A549 (cell line): ENCODE results near the gene TRIO. TPM values are rescaled to one million over a fixed set of nuclear protein-coding genes. Genes with fewer than 3 reads are reported as not detected.

ENCODE experiments used
- ATAC-seq, 2 experiments: fragments of 200-7000 bp in 1 of 2; fragments of >200 bp in 1 of 2; cut with Nextera tagmentation in 1 of 2; cut with Tn5 transposase in 1 of 2; 3 replicates each; pipeline versions ENCODE4 v1.8.0 to v1.9.1; 2018 to 2020; ENCODE audit warnings: mild to moderate bottlenecking in 1 of 2, moderate library complexity in 1 of 2
- CTCF ChIA-PET: fragments of 300-600 bp; sonication (Branson Sonifier 250); formaldehyde crosslinking; extraction: SDS; loops from one replicate; lab custom pipeline; 2021; ENCODE audit warnings: antibody characterized with exemption, inconsistent platforms; lab: Yijun Ruan, JAX
- POLR2A ChIA-PET: fragments of 350-600 bp; formaldehyde crosslinking; extraction: SDS; loops from one replicate; lab custom pipeline; 2021; ENCODE audit warnings: antibody characterized with exemption, inconsistent platforms; lab: Yijun Ruan, JAX
- DNase-seq, 2 experiments: peaks; one replicate each; pipeline versions ENCODE4 v3.0.0 to v3.0.0-alpha.2; 2011 to 2016; ENCODE audit warnings: low read depth in 1 of 2, low spot score in 1 of 2
- FAIRE-seq: peaks from 2 replicates; lab custom pipeline; 2011; peaks lifted over from hg19 to GRCh38; lab: Jason Lieb, UNC
- H3K27ac ChIP-seq, 2 experiments: fragments of >200 bp; sonication (Bioruptor Twin); formaldehyde crosslinking; 3 replicates each; pipeline ENCODE4 v1.5.1; 2016 to 2017
- H3K4me1 ChIP-seq: fragments of >200 bp; sonication (Bioruptor Twin); formaldehyde crosslinking; 3 replicates; pipeline ENCODE4 v1.6.1; 2016
- H3K4me2 ChIP-seq: fragments of >200 bp; sonication (Bioruptor Twin); formaldehyde crosslinking; 3 replicates; pipeline ENCODE4 v1.6.1; 2016
- H3K4me3 ChIP-seq: fragments of >200 bp; sonication (Bioruptor Twin); formaldehyde crosslinking; 3 replicates; pipeline ENCODE4 v1.5.1; 2016
- H3K9me3 ChIP-seq: fragments of >200 bp; sonication (Bioruptor Twin); formaldehyde crosslinking; 3 replicates; pipeline ENCODE4 v1.6.1; 2016
- BCL3 ChIP-seq: fragments of >200 bp; sonication (Bioruptor Twin); formaldehyde crosslinking; IDR thresholded peaks from 3 replicates; pipeline ENCODE4 v1.6.1; 2016
- CEBPB ChIP-seq, 2 experiments: fragments of >200 bp in 1 of 2; sonication (Bioruptor Twin) in 1 of 2; formaldehyde crosslinking in 1 of 2; IDR thresholded peaks; 2 replicates each; pipeline ENCODE4 v1.6.1; 2012 to 2016
- CHD2 ChIP-seq: fragments of 150-350 bp; IDR thresholded peaks from 2 replicates; pipeline ENCODE4 v1.6.1; 2014; ENCODE audit warnings: low read length; ENCODE audit not compliant: partially characterized antibody
- CTCF ChIP-seq: fragments of >200 bp; sonication (Bioruptor Twin); formaldehyde crosslinking; IDR thresholded peaks from 3 replicates; pipeline ENCODE4 v1.5.1; 2016
- E2F6 ChIP-seq: IDR thresholded peaks from 2 replicates; pipeline ENCODE4 v1.6.1; 2012; ENCODE audit warnings: low read depth, borderline replicate concordance
- EHF ChIP-seq: fragments of 250-450 bp; sonication (Bioruptor Pico); IDR thresholded peaks from 2 replicates; pipeline ENCODE4 v1.5.0; 2020; ENCODE audit warnings: mild to moderate bottlenecking
- EHMT2 ChIP-seq: fragments of 200-600 bp; sonication (generic); IDR thresholded peaks from 2 replicates; pipeline ENCODE4 v1.6.1; 2016; ENCODE audit warnings: antibody characterized with exemption, low read depth, mild to moderate bottlenecking, moderate library complexity
- FOSB ChIP-seq: fragments of 250-450 bp; sonication (Bioruptor Pico); IDR thresholded peaks from 2 replicates; pipeline ENCODE4 v1.5.0; 2020; ENCODE audit warnings: mild to moderate bottlenecking, moderate library complexity
- GATA3 ChIP-seq: IDR thresholded peaks from 2 replicates; pipeline ENCODE4 v1.6.1; 2012; ENCODE audit warnings: borderline replicate concordance
- HDAC2 ChIP-seq: fragments of 200-600 bp; sonication (generic); IDR thresholded peaks from 2 replicates; pipeline ENCODE4 v1.6.1; 2016
- HEYL ChIP-seq: fragments of 250-450 bp; sonication (Bioruptor Pico); IDR thresholded peaks from 2 replicates; pipeline ENCODE4 v1.8.0; 2021; ENCODE audit warnings: mild to moderate bottlenecking, moderate library complexity
- JUN ChIP-seq, 2 experiments: fragments of >200 bp; sonication (Bioruptor Twin); formaldehyde crosslinking; IDR thresholded peaks; 2 replicates in 1 of 2; 3 replicates in 1 of 2; pipeline ENCODE4 v1.6.1; 2016 to 2017
- MAFK ChIP-seq: fragments of 450-650 bp; IDR thresholded peaks from 2 replicates; pipeline ENCODE4 v1.6.1; 2014; ENCODE audit not compliant: partially characterized antibody
- MAZ ChIP-seq: fragments of 150-350 bp; IDR thresholded peaks from 2 replicates; pipeline ENCODE4 v1.6.1; 2014; ENCODE audit warnings: antibody characterized with exemption, low read depth, low read length, borderline replicate concordance
- NFE2L2 ChIP-seq: fragments of 150-350 bp; conservative IDR thresholded peaks from 2 replicates; pipeline ENCODE4 v1.6.1; 2014; ENCODE audit warnings: low read length
- RAD21 ChIP-seq, 2 experiments: fragments of >200 bp in 1 of 2; sonication (Bioruptor Twin) in 1 of 2; formaldehyde crosslinking in 1 of 2; IDR thresholded peaks in 1 of 2; conservative IDR thresholded peaks in 1 of 2; 2 replicates in 1 of 2; 3 replicates in 1 of 2; pipeline ENCODE4 v1.6.1; 2012 to 2018; ENCODE audit warnings: inconsistent platforms in 1 of 2
- RFX5 ChIP-seq: fragments of 450-650 bp; IDR thresholded peaks from 2 replicates; pipeline ENCODE4 v1.7.1; 2014; ENCODE audit warnings: antibody characterized with exemption, mild to moderate bottlenecking, moderate library complexity
- TFCP2L1 ChIP-seq: fragments of 250-450 bp; sonication (Bioruptor Pico); IDR thresholded peaks from 2 replicates; pipeline ENCODE4 v1.5.0; 2021; ENCODE audit warnings: mild to moderate bottlenecking
- TP53 ChIP-seq: fragments of 250-450 bp; sonication (Bioruptor Pico); IDR thresholded peaks from 2 replicates; pipeline ENCODE4 v1.5.0; 2021; ENCODE audit warnings: mild to moderate bottlenecking, moderate library complexity
- ZNF302 ChIP-seq: fragments of 250-450 bp; sonication (Bioruptor Pico); IDR thresholded peaks from 2 replicates; pipeline ENCODE4 v1.9.0; 2021; ENCODE audit warnings: inconsistent platforms, mild to moderate bottlenecking, moderate library complexity
- ZSCAN20 ChIP-seq: fragments of 250-450 bp; sonication (Bioruptor Pico); IDR thresholded peaks from 2 replicates; pipeline ENCODE4 v1.8.0; 2022; ENCODE audit warnings: mild to moderate bottlenecking, moderate library complexity
- WGBS: methylation state at CpG from one replicate; pipeline ENCODE4 v1.1.6; 2017; ENCODE audit errors: missing lambda C conversion rate; 5-methylcytosine and 5-hydroxymethylcytosine counted together
- polyA plus RNA-seq, 4 experiments: library from polyadenylated mRNA; depleted of rRNA in 3 of 4; stranded (reverse); fragments of >200 nt; fragmentation: RNase III in 1 of 4; extraction: RNeasy Plus Mini Kit Qiagen cat#74134 plus additional on column Dnase treatment in 1 of 4; gene quantifications; 2 replicates in 3 of 4; 3 replicates in 1 of 4; pipeline ENCODE4 v1.2.3, GENCODE V29; 2011 to 2017
- TF ChIP-seq, protein P1 (sequence below): fragments of >200 bp; sonication (Bioruptor Twin); formaldehyde crosslinking; IDR thresholded peaks from 2 replicates; pipeline ENCODE4 v1.6.1; 2016
- TF ChIP-seq, protein P2 (sequence below): fragments of 250-450 bp; sonication (Bioruptor Pico); IDR thresholded peaks from 2 replicates; pipeline ENCODE4 v1.5.0; 2020; ENCODE audit warnings: low read depth, mild to moderate bottlenecking, moderate library complexity

The TRIO gene
- polyA plus RNA-seq, 2 of the 4 experiments (the other 2 are of a cell fraction): 47.5 to 79.0 TPM

DNA sequence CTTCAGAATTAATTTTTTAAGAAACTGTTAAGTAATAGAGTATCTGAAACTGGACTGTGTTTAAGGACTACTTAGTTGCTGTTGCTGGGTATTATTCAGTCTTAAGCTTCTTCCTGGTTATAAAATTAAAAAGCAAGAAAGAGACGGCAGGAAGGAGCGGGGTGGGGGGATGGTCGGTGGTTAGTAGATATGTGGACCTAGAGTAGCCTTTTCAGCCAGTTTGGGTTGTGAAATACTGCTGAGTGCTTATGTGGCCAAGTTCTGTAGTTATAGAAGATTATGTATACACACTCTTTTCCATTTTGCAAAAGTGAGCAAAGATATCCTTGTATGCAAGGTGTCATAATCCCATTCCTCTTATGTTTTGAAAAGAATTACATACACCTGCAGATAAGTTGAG, 28.5 kb downstream of the TRIO start:
- H3K4me3 ChIP-seq: no peak overlapping the region
- peak in 1 of 2 experiments; percentile 28; a peak in 2 of 6 replicates for ATAC-seq
- no peak for DNase-seq
- 37% methylated on average over 3 of the region's 3 CpGs for WGBS
- peak overlapping the region in 1 of 2 experiments; percentile 63; a peak in 3 of 6 replicates for H3K27ac ChIP-seq
- no peak for FAIRE-seq
- CTCF ChIA-PET: no interaction called here
- no peaks in the 10 kb centered on the region for H3K9me3 ChIP-seq
- H3K4me2 ChIP-seq: peak overlapping the region; percentile 58
- POLR2A ChIA-PET: no interaction called here
- TF ChIP-seq CEBPB (IDR thresholded peaks at IDR 0.05): peak in 1 of 2 experiments; percentile 48; a peak in 1 of 4 replicates
- no peak for TF ChIP-seq BCL3
- peaks cover 96% of the 10 kb centered on the region for H3K4me1 ChIP-seq

GRCh38 chr5:14172149-14172795, 29.1 kb downstream of the TRIO start:
- CTCF ChIA-PET: no interaction called here
- no peak for TF ChIP-seq CTCF
- no peak for TF ChIP-seq NFE2L2
- TF ChIP-seq RAD21 (conservative IDR thresholded peaks at IDR 0.05 in 1 of 2, IDR thresholded peaks at IDR 0.05 in 1 of 2): no peak
- no peak for TF ChIP-seq CHD2
- TF ChIP-seq TP53: no peak
- no peak for TF ChIP-seq TFCP2L1 (CRISPR knock-in tag)
- TF ChIP-seq RFX5: no peak
- TF ChIP-seq, protein P1, sequence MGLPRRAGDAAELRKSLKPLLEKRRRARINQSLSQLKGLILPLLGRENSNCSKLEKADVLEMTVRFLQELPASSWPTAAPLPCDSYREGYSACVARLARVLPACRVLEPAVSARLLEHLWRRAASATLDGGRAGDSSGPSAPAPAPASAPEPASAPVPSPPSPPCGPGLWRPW: no peak
- no peak for TF ChIP-seq ZSCAN20 (CRISPR knock-in tag)
- TF ChIP-seq MAZ: no peak
- POLR2A ChIA-PET: no interaction called here
- Histone ChIP-seq H3K27ac (peak overlapping the region in 1 of 2 experiments; percentile 63; a peak in 3 of 6 replicates), H3K9me3 (no peaks in the 10 kb centered on the region), H3K4me3 (no peak overlapping the region), H3K4me2 (peak overlapping the region; percentile 58), H3K4me1 (peaks cover 96% of the 10 kb centered on the region)
- 83% methylated on average over 5 of the region's 5 CpGs for WGBS
- DNase-seq (no peak), FAIRE-seq (no peak), ATAC-seq (peak in 1 of 2 experiments; percentile 4; a peak in 1 of 6 replicates)

- H3K4me2 ChIP-seq: peak overlapping the region; percentile 40; the same call in 2 of the 3 replicates
- FAIRE-seq (no peak), ATAC-seq (peak in 1 of 2 experiments; percentile 36; a peak in 3 of 6 replicates), DNase-seq (no peak)
- ChIA-PET POLR2A (interaction anchor here (0.9 kb wide), 1 partner anchor 8 kb away, joined by 4 read pairs; no protein-coding TSS in a partner anchor), CTCF (interaction anchor here (1.1 to 1.3 kb wide), 3 partner anchors 26 to 84 kb away, joined by 3 to 6 read pairs (median 3); partner anchors contain the start of gene TRIO)
- peak overlapping the region in 1 of 2 experiments; percentile 62; a peak in 4 of 6 replicates for H3K27ac ChIP-seq
- H3K9me3 ChIP-seq: no peaks in the 10 kb centered on the region
- no peak overlapping the region for H3K4me3 ChIP-seq
- WGBS: 83% methylated on average over 15 of the region's 15 CpGs
- peaks cover 96% of the 10 kb centered on the region for H3K4me1 ChIP-seq
- TF ChIP-seq ZNF302 (CRISPR knock-in tag) (no peak), RAD21 (conservative IDR thresholded peaks at IDR 0.05 in 1 of 2, IDR thresholded peaks at IDR 0.05 in 1 of 2) (no peak), CEBPB (IDR thresholded peaks at IDR 0.05) (no peak), E2F6 (no peak), MAZ (no peak), JUN (IDR thresholded peaks at IDR 0.05) (no peak), CTCF (no peak), EHMT2 (no peak), HDAC2 (no peak), MAFK (no peak), FOSB (CRISPR knock-in tag) (no peak), EHF (CRISPR knock-in tag) (no peak), GATA3 (no peak), NFE2L2 (no peak), HEYL (CRISPR knock-in tag) (no peak)
- TF ChIP-seq, protein P2, sequence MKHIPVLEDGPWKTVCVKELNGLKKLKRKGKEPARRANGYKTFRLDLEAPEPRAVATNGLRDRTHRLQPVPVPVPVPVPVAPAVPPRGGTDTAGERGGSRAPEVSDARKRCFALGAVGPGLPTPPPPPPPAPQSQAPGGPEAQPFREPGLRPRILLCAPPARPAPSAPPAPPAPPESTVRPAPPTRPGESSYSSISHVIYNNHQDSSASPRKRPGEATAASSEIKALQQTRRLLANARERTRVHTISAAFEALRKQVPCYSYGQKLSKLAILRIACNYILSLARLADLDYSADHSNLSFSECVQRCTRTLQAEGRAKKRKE (CRISPR knock-in tag): no peak
These were observed 30.5 kb downstream of the TRIO start for GRCh38 chr5:14173377-14174229.
